ENCODE results near the gene GRSF1.

The GRSF1 gene

GRCh38 chr4:70768301-70768948 is 71.3 kb downstream of the GRSF1 start:
- no peak for DNase-seq (ENCODE audit: insufficient read length, low spot score)
- FAIRE-seq: no peak

Data from GM19239 (cell line).